ENCODE measurements around the gene AKAP11.
"Not testable (repeated sequence)": the region's sequence is repeated elsewhere in the genome, so short reads cannot be mapped to it uniquely, and the experiment has no call there.

AKAP11 gene

GRCh38 chr13:42272115-42272803 lies at the start of gene AKAP11:
TSS of gene AKAP11 (plus strand) at chr13:42272152. CDS start at chr13:42286349, 14,197 bp downstream.
- peak in 3 of 4 experiments; percentile 22 to 41 (median 39) for DNase-seq (ENCODE audit: low read depth in 4 of 4, low spot score in 1 of 4)

- DNase-seq (ENCODE audit: low read depth in 4 of 4, low spot score in 1 of 4), result no peak
Measured at GRCh38 chr13:42223681-42224080, 48.3 kb upstream of the AKAP11 start.

- DNase-seq (ENCODE audit: low read depth in 4 of 4, low spot score in 1 of 4), result no peak
Measured at GRCh38 chr13:42225051-42225450, 46.9 kb upstream of the AKAP11 start.

GRCh38 chr13:42226759-42227158 lies 45.2 kb upstream of the AKAP11 start:
- DNase-seq (ENCODE audit: low read depth in 4 of 4, low spot score in 1 of 4), result not testable (repeated sequence)

GRCh38 chr13:42228527-42228926 lies 43.4 kb upstream of the AKAP11 start:
- DNase-seq (ENCODE audit: low read depth in 4 of 4, low spot score in 1 of 4), result no peak

GRCh38 chr13:42229287-42229686 lies 42.7 kb upstream of the AKAP11 start:
- DNase-seq (ENCODE audit: low read depth in 4 of 4, low spot score in 1 of 4), result no peak

GRCh38 chr13:42232671-42233070 lies 39.3 kb upstream of the AKAP11 start:
- DNase-seq (ENCODE audit: low read depth in 4 of 4, low spot score in 1 of 4), result no peak

GRCh38 chr13:42233726-42234125 lies 38.2 kb upstream of the AKAP11 start:
- no peak for DNase-seq (ENCODE audit: low read depth in 4 of 4, low spot score in 1 of 4)

- no peak for DNase-seq (ENCODE audit: low read depth in 4 of 4, low spot score in 1 of 4)
Measured at GRCh38 chr13:42239161-42239560, 32.8 kb upstream of the AKAP11 start.

GRCh38 chr13:42239644-42240043 lies 32.3 kb upstream of the AKAP11 start:
- no peak for DNase-seq (ENCODE audit: low read depth in 4 of 4, low spot score in 1 of 4)

GRCh38 chr13:42246541-42246940 lies 25.4 kb upstream of the AKAP11 start:
- no peak for DNase-seq (ENCODE audit: low read depth in 4 of 4, low spot score in 1 of 4)

- DNase-seq (ENCODE audit: low read depth in 4 of 4, low spot score in 1 of 4), result no peak
Measured at GRCh38 chr13:42247883-42248282, 24.1 kb upstream of the AKAP11 start.

GRCh38 chr13:42255886-42256285 lies 16.1 kb upstream of the AKAP11 start:
- no peak for DNase-seq (ENCODE audit: low read depth in 4 of 4, low spot score in 1 of 4)

GRCh38 chr13:42258747-42259146 lies 13.2 kb upstream of the AKAP11 start:
- DNase-seq (ENCODE audit: low read depth in 4 of 4, low spot score in 1 of 4), result no peak

GRCh38 chr13:42259515-42259914 lies 12.4 kb upstream of the AKAP11 start:
- no peak for DNase-seq (ENCODE audit: low read depth in 4 of 4, low spot score in 1 of 4)

- no peak for DNase-seq (ENCODE audit: low read depth in 4 of 4, low spot score in 1 of 4)
Measured at GRCh38 chr13:42260903-42261654, 10.9 kb upstream of the AKAP11 start.

- no peak for DNase-seq (ENCODE audit: low read depth in 4 of 4, low spot score in 1 of 4)
Measured at GRCh38 chr13:42266473-42266872, 5.5 kb upstream of the AKAP11 start.

- DNase-seq (ENCODE audit: low read depth in 4 of 4, low spot score in 1 of 4), result no peak
Measured at GRCh38 chr13:42270160-42270856, 1.6 kb upstream of the AKAP11 start.

GRCh38 chr13:42270857-42271215 lies 1.1 kb upstream of the AKAP11 start:
- no peak for DNase-seq (ENCODE audit: low read depth in 4 of 4, low spot score in 1 of 4)

GRCh38 chr13:42271337-42272114 lies 426 bp upstream of the AKAP11 start:
- DNase-seq (ENCODE audit: low read depth in 4 of 4, low spot score in 1 of 4), result peak; percentile 73 to 88 (median 83)

- DNase-seq (ENCODE audit: low read depth in 4 of 4, low spot score in 1 of 4), result no peak
Measured at GRCh38 chr13:42272804-42273175, 838 bp downstream of the AKAP11 start.

Measured in stimulated activated CD4-positive, alpha-beta T cell treated with anti-CD3 and anti-CD28 coated beads, Interleukin-1b, Interleukin-23, amount 100 ng/mL, for 24 hours (primary cell).